Superior temporal gyrus (tissue), 1 donor: ENCODE measurements around the gene XKR8.
A peak's percentile ranks its signal among the peaks of the same experiment; 100 is the strongest.
"Not testable (repeated sequence)": the region's sequence is repeated elsewhere in the genome, so short reads cannot be mapped to it uniquely, and the experiment has no call there.

Experiments used
- DNase-seq: peaks from one replicate; pipeline ENCODE4 v3.0.0-alpha.2; 2016; ENCODE audit errors: extremely low spot score

XKR8 gene

DNA sequence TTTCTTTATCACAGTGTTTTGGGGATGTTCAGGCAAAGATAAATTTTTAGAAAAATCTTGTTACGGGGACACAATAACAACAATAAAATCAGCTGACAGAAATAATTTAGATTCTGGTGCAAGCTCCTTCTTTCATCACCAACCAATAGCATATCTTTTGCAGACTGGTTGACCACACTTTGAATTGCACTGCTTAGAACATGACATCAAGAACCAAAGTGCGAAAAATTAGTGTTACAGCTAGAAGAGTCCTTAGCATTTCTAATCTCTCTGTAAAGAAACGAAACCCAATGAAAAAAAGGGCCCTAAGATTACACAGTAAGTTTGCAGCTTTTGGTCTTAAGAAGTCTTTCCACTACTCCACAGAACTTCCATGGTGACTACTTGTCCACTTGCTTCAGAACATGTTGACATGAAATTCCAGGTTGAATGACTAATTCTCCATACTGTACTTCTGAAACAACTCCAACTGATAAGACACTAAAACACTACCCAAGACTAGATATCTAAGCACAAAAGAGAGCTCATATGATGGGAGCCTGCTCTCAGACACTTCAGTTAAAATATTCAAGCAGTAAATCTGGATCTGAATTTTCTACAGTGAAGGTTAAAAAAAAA, 31.3 kb downstream of the XKR8 start:
- DNase-seq: no peak

DNA sequence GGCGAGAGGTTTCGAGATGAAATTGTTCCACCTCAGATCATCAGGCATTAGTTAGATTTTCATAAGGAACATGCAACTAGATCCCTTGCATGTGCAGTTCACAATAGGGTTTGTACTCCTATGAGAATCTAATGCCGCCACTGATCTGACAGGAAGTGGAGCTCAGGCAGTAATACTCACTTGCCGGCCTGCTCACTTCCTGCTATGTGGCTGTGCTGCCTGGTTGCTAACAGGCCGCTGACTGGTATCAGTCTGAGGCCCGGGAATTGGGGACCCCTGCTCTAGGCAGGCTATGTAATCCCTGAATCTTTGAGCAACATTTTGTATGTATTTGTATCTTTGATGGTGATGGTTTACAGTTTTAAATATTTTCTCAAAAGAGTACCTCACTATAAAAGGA, 32.5 kb downstream of the XKR8 start:
- DNase-seq: no peak

DNA sequence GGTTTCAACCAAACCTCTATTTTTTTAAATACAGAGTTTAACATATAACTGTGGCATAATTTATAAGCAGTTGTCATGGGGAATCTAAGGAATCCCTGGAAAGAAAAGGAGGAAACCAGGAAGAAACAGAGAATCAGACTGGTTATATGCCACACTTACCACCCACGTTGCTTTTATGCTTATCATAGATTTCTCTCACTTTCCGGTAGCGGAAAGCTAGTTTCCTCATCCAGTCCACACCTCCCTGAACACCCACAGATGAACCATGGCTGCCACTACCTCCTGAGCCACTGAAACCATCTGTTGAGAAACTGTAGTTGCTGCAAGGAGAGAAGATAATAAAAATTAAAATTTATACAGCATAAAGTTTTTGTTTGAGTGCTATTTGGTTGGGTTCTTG, 33.5 kb downstream of the XKR8 start:
- DNase-seq: peak; percentile 53

DNA sequence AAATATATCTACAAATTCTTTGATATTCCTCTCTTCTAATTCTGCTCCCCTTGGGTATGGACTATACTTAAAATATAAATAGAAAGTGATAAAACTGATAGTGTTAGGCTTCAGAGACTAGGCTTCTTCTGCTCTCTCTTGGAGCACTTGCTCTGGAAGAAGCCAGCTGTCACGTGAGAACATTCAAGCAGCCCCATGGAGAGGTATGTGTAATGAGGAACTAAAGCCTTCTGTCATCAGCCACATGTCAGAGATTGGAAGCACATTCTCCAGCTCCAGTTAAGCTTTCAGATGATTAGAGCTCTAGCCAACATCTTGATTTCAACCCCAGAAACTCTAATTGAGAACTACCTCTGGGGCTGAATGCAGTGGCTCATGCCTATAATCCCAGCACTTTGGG, 34.3 kb downstream of the XKR8 start:
- no peak for DNase-seq

DNA sequence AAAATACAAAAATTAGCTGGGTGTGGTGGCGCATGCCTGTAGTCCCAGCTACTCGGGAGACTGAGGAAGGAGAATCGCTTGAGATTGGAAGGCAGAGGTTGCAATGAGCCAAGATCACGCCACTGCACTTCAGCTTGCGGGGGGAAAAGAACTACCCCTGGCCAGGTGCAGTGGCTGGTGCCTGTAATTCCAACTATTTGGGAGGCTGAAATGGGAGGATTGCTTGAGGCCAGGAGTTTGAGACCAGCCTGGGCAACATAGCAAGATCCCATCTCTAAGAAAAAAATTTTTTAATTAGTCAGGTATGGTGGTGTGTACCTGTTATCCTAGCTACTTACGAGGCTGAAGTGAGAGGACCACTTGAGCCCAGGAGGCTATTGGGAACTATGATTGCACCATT, 34.8 kb downstream of the XKR8 start:
- DNase-seq: not testable (repeated sequence)

DNA sequence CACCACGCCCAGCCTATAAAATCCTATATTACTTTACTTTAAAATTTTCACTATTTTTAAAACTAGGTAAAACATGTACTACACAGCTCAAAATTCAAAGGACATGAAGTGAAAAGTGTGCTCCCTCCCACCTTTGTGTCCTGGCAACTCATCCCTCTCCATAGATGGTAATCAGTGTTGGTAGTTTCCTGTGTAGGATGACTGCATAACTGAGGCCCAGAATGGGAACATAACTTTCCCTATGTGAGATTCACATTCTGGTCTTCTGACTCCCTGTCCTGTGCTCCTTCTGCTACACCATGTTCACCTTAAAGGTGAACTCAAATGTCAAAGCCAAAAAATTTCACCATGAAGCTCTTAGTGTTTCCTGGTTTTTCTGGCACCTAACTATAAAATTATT, 39.3 kb downstream of the XKR8 start:
- DNase-seq: no peak

DNA sequence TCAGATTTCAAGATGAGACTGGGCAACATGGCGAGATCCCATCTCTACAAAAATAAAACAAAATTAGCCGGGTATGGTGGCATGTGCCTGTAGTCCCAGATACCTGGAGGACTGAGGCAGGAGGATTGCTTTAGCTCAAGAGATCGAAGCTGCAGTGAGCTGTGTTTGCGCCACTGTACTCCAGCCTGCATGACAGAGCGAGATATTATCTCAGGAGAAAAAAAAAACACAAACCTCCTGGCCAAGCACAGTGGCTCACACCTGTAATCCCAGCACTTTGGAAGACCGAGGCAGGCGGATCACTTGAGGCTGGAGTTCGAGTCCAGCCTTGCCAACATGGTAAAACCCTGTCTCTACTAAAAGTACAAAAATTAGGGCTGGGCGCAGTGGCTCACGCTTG, 42.8 kb downstream of the XKR8 start:
- DNase-seq: no peak

DNA sequence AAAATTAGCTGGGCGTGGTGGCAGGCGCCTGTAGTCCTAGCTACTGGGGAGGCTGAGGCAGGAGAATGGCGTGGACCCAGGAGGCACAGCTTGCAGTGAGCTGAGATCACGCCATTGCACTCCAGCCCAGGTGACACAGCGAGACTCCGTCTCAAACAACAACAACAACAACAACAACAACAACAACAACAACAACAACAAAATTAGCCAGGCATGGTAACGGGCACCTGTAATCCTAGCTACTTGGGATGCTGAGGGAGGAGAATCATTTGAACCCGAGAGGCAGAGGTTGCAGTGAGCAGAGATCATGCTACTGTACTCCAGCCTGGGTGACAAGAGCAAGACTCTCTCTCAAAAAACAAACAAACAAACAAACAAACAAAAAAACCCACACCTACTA, 43.3 kb downstream of the XKR8 start:
- not testable (repeated sequence) for DNase-seq

DNA sequence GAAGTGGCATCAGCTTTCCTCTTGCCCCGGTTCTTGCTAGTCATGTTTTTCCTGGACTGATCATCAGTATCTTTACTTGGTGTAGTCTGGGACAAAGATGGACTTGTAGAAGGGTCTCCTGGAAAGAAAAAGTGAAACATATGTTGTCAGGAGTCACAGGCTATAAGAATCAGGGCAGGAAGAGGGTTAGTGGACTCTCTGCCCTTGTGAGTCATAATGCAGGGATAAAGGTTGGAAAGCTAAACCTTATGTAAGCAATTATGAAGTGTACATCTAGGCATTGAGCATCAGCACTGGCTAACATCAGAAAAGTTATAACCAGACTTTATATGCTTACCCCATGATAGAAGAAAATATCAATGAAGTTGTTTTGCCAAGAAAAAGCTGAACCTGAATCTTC, 51.2 kb downstream of the XKR8 start:
- DNase-seq: no peak
